PFSK-1 (cell line): Measurements from ENCODE around the gene WDR37.

ENCODE experiments used
- POLR2AphosphoS5 ChIP-seq: IDR thresholded peaks from 2 replicates; pipeline ENCODE4 v1.6.1; 2012; ENCODE audit warnings: low read depth, mild to moderate bottlenecking, control low read depth, low read length, moderate library complexity
- REST ChIP-seq, 2 experiments: IDR thresholded peaks; 2 replicates each; pipeline versions ENCODE4 v1.6.1 to v1.8.0; 2011 to 2012; ENCODE audit warnings: low read depth in 2 of 2, low read length in 2 of 2, control low read depth in 1 of 2, inconsistent platforms in 1 of 2, mild to moderate bottlenecking in 1 of 2, moderate library complexity in 1 of 2; ENCODE audit not compliant: insufficient read depth in 1 of 2
- SIN3A ChIP-seq: IDR thresholded peaks from 2 replicates; pipeline ENCODE4 v1.6.1; 2012; ENCODE audit warnings: mild to moderate bottlenecking, low read length, moderate library complexity, borderline replicate concordance; ENCODE audit not compliant: insufficient read depth
- TAF1 ChIP-seq: IDR thresholded peaks from 2 replicates; pipeline ENCODE4 v1.6.1; 2012; ENCODE audit warnings: low read length, control low read depth, borderline replicate concordance; ENCODE audit not compliant: insufficient read depth

DNA sequence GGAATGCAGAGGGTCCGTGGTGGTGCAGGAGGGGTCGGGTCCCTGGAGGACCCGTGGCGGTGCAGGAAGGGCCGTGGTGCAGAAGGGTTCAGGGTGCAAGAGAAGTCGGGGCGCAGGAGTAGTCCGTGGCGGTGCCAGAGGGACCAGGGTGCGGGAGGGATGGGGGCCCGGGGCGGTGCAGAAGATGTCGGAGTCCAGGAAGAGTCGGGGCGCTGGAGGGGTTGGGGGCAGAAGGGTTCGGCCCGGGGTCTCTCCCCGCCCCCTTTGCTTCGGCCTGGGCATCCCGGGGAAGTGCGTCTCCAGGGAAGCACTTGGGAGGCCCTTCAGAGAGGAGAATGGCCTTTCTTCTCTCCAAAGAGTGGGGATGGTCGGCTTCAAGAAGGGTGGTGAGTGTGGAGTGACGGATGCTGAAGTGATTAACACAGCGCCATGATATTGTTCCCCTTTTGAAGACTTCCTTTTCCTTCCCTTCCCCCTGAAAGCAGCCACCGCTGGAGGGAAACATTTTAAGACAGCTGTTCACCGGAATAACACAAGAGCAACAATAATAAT, 997 bp downstream of the WDR37 start:
- TF ChIP-seq POLR2AphosphoS5 (no peak), TAF1 (no peak), REST (IDR thresholded peaks at IDR 0.05; ENCODE audit: insufficient read depth in 1 of 2, low read depth in 2 of 2, low read length in 2 of 2) (no peak), SIN3A (no peak)
